HG02678 (cell line): ENCODE measurements around the gene C1QTNF5.

Experiments
- ATAC-seq: cut with Tn5 transposase; IDR thresholded peaks from one replicate; pipeline ENCODE4 v1.9.1; 2021; ENCODE audit warnings: mild to moderate bottlenecking, moderate library complexity; ENCODE audit not compliant: unreplicated experiment

The C1QTNF5 gene

GRCh38 chr11:119318240-119319135, 22.2 kb downstream of the C1QTNF5 start:
- no peak for ATAC-seq

GRCh38 chr11:119317592-119318239, 23.0 kb downstream of the C1QTNF5 start:
- no peak for ATAC-seq

- ATAC-seq: no peak
Observed at GRCh38 chr11:119316729-119317591, 23.7 kb downstream of the C1QTNF5 start, which contains the start of gene MCAM. Gene MCAM (minus strand): TSS chr11:119317130. CDS start chr11:119317101, 29 bp downstream.

- ATAC-seq: no peak
Observed at GRCh38 chr11:119316016-119316728, 24.5 kb downstream of the C1QTNF5 start.

GRCh38 chr11:119315131-119316015, 25.3 kb downstream of the C1QTNF5 start:
- peak; percentile 48 for ATAC-seq

GRCh38 chr11:119314726-119315125, 26.0 kb downstream of the C1QTNF5 start:
- no peak for ATAC-seq

- no peak for ATAC-seq
Observed at GRCh38 chr11:119310682-119311052, 30.0 kb downstream of the C1QTNF5 start.

GRCh38 chr11:119309953-119310681, 30.6 kb downstream of the C1QTNF5 start:
- no peak for ATAC-seq

- ATAC-seq: no peak
Observed at GRCh38 chr11:119309411-119309810, 31.3 kb downstream of the C1QTNF5 start.

- no peak for ATAC-seq
Observed at GRCh38 chr11:119307974-119308373, 32.7 kb downstream of the C1QTNF5 start.

- ATAC-seq: no peak
Observed at GRCh38 chr11:119307219-119307618, 33.5 kb downstream of the C1QTNF5 start.

- ATAC-seq: no peak
Observed at GRCh38 chr11:119306373-119306890, 34.3 kb downstream of the C1QTNF5 start.

GRCh38 chr11:119305556-119306372, 34.9 kb downstream of the C1QTNF5 start:
- no peak for ATAC-seq

GRCh38 chr11:119303227-119303718, 37.4 kb downstream of the C1QTNF5 start:
- no peak for ATAC-seq

GRCh38 chr11:119300198-119300964, 40.3 kb downstream of the C1QTNF5 start:
- ATAC-seq: no peak

GRCh38 chr11:119299416-119299815, 41.3 kb downstream of the C1QTNF5 start:
- ATAC-seq: no peak

- ATAC-seq: no peak
Observed at GRCh38 chr11:119298726-119299125, 42.0 kb downstream of the C1QTNF5 start.
